ENCODE results near the gene ERFL.

DNA sequence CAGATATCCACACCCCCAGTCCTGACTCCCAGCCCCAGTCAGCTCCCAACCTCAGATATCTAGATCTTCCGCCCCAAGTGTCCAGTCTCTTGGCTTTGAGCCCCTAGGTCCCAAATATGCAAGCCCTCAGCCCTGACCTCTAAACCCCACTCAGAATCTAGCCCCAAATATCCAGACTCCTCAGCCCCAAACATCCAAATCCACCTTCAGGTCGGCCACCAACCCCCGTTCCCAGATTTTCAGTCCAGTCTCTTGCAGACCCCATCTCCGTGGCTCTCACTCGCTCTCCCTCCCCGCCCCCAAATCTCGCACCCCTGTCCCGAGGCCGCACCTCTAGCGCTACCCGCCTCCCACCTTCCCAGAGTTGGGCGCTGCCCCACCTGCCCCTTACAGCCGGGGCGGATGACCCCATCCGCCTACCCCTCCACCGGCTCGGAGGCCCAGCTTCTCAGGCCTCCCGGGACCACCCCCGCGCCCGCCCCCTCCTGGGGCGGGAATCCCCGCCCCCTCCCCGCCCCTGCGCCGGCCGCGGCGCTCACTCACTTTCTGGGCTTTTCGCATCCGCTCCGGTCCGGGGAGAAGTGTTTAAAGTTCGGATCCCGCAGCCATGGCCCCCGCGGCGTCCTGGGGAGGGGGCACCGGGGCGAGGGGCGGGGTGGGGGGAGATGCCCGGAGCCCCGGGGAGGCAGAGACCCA is 604 bp downstream of the ERFL start:
- TF ChIP-seq, protein P1, sequence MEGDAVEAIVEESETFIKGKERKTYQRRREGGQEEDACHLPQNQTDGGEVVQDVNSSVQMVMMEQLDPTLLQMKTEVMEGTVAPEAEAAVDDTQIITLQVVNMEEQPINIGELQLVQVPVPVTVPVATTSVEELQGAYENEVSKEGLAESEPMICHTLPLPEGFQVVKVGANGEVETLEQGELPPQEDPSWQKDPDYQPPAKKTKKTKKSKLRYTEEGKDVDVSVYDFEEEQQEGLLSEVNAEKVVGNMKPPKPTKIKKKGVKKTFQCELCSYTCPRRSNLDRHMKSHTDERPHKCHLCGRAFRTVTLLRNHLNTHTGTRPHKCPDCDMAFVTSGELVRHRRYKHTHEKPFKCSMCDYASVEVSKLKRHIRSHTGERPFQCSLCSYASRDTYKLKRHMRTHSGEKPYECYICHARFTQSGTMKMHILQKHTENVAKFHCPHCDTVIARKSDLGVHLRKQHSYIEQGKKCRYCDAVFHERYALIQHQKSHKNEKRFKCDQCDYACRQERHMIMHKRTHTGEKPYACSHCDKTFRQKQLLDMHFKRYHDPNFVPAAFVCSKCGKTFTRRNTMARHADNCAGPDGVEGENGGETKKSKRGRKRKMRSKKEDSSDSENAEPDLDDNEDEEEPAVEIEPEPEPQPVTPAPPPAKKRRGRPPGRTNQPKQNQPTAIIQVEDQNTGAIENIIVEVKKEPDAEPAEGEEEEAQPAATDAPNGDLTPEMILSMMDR (conservative IDR thresholded peaks at IDR 0.05; ENCODE audit: low read depth in 2 of 2): no peak
- peak; percentile 94 for TF ChIP-seq EZH2 (IDR thresholded peaks at IDR 0.05; ENCODE audit: low read depth, unreplicated experiment)
- TF ChIP-seq, protein P2, sequence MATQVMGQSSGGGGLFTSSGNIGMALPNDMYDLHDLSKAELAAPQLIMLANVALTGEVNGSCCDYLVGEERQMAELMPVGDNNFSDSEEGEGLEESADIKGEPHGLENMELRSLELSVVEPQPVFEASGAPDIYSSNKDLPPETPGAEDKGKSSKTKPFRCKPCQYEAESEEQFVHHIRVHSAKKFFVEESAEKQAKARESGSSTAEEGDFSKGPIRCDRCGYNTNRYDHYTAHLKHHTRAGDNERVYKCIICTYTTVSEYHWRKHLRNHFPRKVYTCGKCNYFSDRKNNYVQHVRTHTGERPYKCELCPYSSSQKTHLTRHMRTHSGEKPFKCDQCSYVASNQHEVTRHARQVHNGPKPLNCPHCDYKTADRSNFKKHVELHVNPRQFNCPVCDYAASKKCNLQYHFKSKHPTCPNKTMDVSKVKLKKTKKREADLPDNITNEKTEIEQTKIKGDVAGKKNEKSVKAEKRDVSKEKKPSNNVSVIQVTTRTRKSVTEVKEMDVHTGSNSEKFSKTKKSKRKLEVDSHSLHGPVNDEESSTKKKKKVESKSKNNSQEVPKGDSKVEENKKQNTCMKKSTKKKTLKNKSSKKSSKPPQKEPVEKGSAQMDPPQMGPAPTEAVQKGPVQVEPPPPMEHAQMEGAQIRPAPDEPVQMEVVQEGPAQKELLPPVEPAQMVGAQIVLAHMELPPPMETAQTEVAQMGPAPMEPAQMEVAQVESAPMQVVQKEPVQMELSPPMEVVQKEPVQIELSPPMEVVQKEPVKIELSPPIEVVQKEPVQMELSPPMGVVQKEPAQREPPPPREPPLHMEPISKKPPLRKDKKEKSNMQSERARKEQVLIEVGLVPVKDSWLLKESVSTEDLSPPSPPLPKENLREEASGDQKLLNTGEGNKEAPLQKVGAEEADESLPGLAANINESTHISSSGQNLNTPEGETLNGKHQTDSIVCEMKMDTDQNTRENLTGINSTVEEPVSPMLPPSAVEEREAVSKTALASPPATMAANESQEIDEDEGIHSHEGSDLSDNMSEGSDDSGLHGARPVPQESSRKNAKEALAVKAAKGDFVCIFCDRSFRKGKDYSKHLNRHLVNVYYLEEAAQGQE (IDR thresholded peaks at IDR 0.05; ENCODE audit: unreplicated experiment): no peak
- TF ChIP-seq POLR2AphosphoS5 (IDR thresholded peaks at IDR 0.05; ENCODE audit: low read depth): no peak
- TF ChIP-seq CREB1 (CRISPR knock-in tag; IDR thresholded peaks at IDR 0.05; ENCODE audit: low read depth): no peak
- TF ChIP-seq EZH2phosphoT487 (IDR thresholded peaks at IDR 0.05; ENCODE audit: unreplicated experiment): no peak
- TF ChIP-seq ZNF114 (CRISPR knock-in tag; IDR thresholded peaks at IDR 0.05): no peak
- TF ChIP-seq ZNF331 (CRISPR knock-in tag; IDR thresholded peaks at IDR 0.05; ENCODE audit: low read depth): no peak
- TF ChIP-seq JUNB (IDR thresholded peaks at IDR 0.05; ENCODE audit: unreplicated experiment): no peak
- TF ChIP-seq STAT1 (IDR thresholded peaks at IDR 0.05; ENCODE audit: unreplicated experiment): no peak
- TF ChIP-seq ETS1 (IDR thresholded peaks at IDR 0.05): no peak
- no peak for TF ChIP-seq NANOG (IDR thresholded peaks at IDR 0.05; ENCODE audit: borderline replicate concordance)
- TF ChIP-seq, protein P3, sequence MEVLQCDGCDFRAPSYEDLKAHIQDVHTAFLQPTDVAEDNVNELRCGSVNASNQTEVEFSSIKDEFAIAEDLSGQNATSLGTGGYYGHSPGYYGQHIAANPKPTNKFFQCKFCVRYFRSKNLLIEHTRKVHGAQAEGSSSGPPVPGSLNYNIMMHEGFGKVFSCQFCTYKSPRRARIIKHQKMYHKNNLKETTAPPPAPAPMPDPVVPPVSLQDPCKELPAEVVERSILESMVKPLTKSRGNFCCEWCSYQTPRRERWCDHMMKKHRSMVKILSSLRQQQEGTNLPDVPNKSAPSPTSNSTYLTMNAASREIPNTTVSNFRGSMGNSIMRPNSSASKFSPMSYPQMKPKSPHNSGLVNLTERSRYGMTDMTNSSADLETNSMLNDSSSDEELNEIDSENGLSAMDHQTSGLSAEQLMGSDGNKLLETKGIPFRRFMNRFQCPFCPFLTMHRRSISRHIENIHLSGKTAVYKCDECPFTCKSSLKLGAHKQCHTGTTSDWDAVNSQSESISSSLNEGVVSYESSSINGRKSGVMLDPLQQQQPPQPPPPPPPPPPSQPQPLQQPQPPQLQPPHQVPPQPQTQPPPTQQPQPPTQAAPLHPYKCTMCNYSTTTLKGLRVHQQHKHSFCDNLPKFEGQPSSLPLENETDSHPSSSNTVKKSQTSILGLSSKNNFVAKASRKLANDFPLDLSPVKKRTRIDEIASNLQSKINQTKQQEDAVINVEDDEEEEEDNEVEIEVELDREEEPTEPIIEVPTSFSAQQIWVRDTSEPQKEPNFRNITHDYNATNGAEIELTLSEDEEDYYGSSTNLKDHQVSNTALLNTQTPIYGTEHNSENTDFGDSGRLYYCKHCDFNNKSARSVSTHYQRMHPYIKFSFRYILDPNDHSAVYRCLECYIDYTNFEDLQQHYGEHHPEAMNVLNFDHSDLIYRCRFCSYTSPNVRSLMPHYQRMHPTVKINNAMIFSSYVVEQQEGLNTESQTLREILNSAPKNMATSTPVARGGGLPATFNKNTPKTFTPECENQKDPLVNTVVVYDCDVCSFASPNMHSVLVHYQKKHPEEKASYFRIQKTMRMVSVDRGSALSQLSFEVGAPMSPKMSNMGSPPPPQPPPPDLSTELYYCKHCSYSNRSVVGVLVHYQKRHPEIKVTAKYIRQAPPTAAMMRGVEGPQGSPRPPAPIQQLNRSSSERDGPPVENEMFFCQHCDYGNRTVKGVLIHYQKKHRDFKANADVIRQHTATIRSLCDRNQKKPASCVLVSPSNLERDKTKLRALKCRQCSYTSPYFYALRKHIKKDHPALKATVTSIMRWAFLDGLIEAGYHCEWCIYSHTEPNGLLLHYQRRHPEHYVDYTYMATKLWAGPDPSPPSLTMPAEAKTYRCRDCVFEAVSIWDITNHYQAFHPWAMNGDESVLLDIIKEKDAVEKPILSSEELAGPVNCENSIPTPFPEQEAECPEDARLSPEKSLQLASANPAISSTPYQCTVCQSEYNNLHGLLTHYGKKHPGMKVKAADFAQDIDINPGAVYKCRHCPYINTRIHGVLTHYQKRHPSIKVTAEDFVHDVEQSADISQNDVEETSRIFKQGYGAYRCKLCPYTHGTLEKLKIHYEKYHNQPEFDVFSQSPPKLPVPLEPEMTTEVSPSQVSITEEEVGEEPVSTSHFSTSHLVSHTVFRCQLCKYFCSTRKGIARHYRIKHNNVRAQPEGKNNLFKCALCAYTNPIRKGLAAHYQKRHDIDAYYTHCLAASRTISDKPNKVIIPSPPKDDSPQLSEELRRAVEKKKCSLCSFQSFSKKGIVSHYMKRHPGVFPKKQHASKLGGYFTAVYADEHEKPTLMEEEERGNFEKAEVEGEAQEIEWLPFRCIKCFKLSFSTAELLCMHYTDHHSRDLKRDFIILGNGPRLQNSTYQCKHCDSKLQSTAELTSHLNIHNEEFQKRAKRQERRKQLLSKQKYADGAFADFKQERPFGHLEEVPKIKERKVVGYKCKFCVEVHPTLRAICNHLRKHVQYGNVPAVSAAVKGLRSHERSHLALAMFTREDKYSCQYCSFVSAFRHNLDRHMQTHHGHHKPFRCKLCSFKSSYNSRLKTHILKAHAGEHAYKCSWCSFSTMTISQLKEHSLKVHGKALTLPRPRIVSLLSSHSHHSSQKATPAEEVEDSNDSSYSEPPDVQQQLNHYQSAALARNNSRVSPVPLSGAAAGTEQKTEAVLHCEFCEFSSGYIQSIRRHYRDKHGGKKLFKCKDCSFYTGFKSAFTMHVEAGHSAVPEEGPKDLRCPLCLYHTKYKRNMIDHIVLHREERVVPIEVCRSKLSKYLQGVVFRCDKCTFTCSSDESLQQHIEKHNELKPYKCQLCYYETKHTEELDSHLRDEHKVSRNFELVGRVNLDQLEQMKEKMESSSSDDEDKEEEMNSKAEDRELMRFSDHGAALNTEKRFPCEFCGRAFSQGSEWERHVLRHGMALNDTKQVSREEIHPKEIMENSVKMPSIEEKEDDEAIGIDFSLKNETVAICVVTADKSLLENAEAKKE (CRISPR knock-in tag; IDR thresholded peaks at IDR 0.05): no peak

Data from GM23338 (cell line).